ENCODE measurements around the gene EIF5AL1.
"Not testable (repeated sequence)": the region's sequence is repeated elsewhere in the genome, so short reads cannot be mapped to it uniquely, and the experiment has no call there.

Gene EIF5AL1

DNA sequence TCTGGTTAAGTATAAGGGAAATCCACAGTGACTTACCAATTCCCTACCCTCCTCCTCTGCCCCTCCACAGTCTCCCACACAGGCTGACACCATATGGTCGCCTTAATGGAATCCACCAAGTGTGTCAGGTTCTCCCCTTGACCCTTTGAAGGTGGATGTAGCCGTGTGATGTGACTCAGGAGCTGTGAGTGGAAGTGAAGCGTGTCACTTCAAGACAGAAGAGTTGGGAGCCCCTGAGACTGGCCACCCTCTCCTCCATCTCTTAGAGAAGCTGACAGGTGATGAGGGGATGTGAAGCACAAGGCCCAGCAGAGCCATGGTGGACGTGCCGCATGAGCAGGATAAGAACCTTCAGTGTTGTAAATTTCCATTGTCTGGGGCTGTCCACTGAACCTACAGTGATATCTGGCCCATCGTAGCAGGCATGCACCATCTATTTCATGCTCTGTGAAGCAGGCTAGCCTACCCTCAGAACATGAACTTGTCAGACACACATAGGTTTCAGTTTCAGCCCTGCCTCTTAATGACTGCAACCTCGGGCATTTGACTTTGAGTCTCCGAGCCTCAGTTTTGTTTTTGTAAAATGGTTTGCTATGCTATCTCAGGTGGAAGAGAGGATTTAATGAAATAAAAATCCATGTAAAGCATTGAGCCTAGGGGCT, 12.8 kb downstream of the EIF5AL1 start:
- not testable (repeated sequence) for H3K4me3 ChIP-seq (ENCODE audit: low read depth, low read length); DNase-seq (ENCODE audit: low read depth)

DNA sequence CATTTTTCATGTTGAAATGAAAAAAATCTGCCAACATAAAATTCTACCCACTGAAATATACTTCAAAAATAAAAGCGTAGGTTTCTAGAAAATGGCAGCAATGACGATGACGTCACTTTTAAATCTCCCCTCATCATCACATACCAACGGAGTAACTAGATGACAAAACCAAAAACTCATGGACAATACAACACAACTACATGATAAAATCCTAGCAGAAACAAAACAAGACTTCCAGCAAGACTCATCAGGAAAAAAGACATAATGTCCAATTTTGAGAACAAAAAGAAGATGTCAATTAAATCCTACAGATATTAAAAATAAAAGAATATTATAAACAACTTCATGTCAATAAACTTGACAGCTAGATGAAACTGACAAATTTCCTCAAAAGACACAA, 15.9 kb downstream of the EIF5AL1 start:
- H3K4me3 ChIP-seq (ENCODE audit: low read depth, low read length); DNase-seq (ENCODE audit: low read depth): not testable (repeated sequence)

DNA sequence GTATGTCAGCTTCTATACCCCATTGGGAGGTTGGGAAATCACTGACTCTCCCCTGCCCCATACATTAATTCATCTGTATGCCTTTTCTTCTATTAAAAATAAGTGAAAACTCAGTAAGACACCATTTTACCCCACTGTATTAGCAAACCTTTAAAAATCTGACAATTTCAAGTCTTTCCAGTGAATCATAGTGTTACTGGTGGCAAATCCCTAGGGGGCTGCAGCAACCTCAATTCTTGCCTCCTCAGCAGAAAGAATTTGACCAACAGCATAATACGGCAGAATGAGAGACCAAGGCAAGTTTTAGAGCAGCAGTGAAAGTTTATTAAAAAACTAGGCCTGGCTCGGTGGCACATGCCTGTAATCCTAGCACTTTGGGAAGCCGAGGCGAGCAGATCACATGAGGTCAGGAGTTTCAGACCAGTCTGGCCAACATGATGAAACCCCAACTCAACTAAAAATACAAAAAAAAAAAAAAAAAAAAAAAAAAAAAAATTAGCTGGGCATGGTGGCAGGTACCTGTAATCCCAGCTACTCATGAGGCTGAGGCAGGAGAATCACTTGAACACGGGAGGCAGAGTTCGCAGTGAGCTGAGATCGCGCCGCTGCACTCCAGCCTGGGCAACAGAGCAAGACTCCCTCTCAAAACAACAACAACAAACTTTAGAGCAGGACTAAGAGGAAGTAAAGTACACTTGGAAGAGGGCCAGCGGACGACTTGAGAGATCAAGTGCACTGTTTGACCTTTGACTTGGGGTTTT, 21.0 kb downstream of the EIF5AL1 start:
- not testable (repeated sequence) for H3K4me3 ChIP-seq (ENCODE audit: low read depth, low read length)
- peak; percentile 14 for DNase-seq (ENCODE audit: low read depth)

DNA sequence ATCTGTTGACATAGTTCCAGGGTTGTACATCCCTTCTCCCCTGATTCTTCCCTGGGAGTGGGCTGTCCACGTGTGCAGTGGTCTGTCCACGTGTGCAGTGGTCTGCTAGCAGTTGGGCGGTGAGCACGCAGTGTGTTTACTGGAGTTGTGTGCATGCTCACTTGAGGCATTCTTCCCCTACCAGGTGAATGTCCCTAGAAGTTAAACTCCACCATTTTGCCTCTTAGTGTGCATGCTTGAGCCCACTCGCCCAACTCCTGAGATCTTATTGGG, 21.5 kb downstream of the EIF5AL1 start:
- H3K4me3 ChIP-seq (ENCODE audit: low read depth, low read length); DNase-seq (ENCODE audit: low read depth): not testable (repeated sequence)

DNA sequence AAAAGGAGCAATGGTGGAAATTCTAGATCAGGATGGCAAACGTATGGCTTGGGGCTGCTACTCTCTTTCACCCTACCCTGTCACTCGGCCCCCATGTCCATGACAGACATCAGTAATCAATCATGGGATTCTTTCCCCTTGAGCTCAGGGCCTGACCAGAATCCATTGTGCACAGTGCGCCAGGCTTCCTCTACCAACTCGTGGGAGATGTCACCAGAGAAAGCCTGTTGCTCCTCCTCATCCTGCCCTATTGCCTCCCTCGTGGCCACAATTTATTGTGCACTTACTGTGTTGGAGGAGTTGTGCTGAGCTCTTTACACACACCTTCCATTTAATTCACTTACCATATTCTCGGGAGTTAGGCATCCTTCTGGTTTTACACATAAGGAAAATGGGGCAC, 26.0 kb downstream of the EIF5AL1 start:
- not testable (repeated sequence) for H3K4me3 ChIP-seq (ENCODE audit: low read depth, low read length); DNase-seq (ENCODE audit: low read depth)

DNA sequence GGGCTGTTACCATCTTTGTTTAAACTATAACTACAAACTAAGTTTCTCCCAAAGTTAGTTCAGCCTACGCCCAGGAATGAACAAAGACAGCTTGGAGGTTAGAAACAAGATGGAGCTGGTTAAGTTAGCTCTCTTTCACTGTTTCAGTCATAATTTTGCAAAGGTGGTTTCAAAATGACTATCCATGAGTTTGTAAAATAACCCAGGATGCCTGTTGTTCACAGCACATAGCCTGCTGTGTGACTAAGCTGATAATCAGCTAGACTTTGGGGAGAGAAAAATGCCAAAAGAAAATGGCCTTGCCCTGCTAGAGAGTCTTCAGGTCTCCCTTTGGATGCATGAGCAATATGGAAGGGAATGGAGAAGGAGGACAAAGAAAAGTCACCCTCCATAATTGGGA, 28.6 kb downstream of the EIF5AL1 start:
- not testable (repeated sequence) for H3K4me3 ChIP-seq (ENCODE audit: low read depth, low read length); DNase-seq (ENCODE audit: low read depth)

DNA sequence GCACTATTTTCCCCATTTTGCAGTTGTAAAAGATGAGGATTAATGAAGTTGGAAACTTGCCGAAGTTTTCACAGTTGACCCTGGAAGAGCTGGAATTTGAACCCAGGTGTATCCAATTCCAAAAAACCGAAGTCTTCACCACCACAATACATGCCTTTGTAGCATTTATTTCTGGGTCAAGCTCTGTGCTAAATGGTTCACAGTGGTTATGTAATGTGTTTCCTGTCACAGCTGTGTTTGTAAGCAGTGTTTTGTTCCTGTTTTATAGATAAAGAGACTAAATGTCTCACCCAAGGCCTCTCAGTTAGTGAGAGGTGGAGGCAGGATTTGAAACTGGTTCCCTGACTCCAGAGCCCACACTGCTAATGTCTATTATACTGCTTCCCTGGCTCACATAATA, 30.3 kb downstream of the EIF5AL1 start:
- no peak overlapping the region for H3K4me3 ChIP-seq (ENCODE audit: low read depth, low read length)
- no peak for DNase-seq (ENCODE audit: low read depth)
- TF ChIP-seq, protein P1, sequence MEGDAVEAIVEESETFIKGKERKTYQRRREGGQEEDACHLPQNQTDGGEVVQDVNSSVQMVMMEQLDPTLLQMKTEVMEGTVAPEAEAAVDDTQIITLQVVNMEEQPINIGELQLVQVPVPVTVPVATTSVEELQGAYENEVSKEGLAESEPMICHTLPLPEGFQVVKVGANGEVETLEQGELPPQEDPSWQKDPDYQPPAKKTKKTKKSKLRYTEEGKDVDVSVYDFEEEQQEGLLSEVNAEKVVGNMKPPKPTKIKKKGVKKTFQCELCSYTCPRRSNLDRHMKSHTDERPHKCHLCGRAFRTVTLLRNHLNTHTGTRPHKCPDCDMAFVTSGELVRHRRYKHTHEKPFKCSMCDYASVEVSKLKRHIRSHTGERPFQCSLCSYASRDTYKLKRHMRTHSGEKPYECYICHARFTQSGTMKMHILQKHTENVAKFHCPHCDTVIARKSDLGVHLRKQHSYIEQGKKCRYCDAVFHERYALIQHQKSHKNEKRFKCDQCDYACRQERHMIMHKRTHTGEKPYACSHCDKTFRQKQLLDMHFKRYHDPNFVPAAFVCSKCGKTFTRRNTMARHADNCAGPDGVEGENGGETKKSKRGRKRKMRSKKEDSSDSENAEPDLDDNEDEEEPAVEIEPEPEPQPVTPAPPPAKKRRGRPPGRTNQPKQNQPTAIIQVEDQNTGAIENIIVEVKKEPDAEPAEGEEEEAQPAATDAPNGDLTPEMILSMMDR (conservative IDR thresholded peaks at IDR 0.05; ENCODE audit: low read depth, low read length) = no peak

DNA sequence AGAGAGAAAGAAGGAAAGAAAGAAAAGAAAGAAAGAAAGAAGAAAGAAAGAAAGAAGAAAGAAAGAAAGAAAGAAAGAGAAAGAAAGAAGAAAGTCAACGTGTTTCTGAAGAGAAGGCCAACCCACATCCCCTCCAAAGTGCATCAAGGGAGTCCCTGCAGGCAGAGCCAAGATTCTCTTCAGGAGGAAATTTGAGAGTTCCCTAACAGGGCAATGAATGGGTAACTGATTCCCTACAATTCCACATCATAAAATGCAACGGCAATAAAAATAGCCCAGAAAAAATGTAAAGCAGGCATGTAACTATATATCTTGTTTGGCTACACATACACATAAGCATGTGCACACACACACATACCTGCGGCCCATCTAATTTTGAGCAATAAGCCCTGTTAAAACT, 32.1 kb downstream of the EIF5AL1 start:
- DNase-seq (ENCODE audit: low read depth); H3K4me3 ChIP-seq (ENCODE audit: low read depth, low read length): not testable (repeated sequence)

DNA sequence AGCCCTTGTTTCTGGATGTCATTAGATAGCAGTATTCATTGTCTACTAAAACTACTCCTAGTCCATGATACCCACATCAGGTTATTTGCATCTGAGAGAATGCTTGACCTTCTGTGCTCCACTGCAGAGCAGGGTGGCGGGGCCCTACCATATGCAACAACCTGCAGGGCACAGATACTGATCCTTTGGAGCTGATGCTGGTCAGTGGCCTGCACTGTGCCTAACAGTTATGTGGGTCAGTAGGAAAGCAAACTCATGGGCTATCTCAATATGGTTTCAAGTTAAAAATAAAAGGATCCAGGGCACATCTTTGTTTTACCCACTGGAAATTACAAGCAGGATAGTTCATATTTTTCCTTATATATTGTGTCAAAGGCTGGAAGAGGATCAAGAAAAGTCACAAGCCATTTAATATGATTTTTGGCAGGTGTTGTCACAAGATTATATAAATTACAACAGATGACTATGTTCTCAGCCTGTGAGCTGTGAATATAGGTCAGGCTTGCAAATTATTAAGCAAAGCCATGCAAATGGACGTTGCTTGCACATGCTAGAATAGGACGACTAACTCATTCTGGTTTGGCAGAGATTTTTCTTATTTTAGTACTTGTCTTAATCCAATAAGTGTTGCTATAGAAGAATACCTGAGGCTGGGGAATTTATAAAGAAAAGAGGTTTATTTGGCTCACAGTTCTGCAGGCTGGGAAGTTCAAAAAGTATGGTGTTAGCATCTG, 32.8 kb downstream of the EIF5AL1 start:
- H3K4me3 ChIP-seq (ENCODE audit: low read depth, low read length); DNase-seq (ENCODE audit: low read depth): not testable (repeated sequence)

DNA sequence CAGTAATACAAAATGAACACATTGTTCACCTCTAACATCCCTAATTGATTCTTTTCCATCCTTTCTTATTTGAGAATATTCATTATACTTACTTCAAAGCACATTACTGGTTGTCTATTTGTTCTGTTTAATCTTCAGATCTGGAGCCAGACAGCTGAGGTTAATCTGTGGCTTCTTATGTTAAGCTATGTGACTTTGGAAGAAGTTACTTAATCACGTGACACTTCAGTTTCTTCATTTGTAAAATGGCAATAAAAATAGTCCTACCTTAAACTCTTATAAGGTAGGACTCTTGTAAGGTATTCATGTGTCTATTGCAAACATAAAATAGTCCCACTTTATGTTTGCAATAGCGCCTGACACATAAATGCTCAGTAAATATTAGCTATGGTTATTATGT, 34.8 kb downstream of the EIF5AL1 start:
- not testable (repeated sequence) for DNase-seq (ENCODE audit: low read depth); H3K4me3 ChIP-seq (ENCODE audit: low read depth, low read length)

DNA sequence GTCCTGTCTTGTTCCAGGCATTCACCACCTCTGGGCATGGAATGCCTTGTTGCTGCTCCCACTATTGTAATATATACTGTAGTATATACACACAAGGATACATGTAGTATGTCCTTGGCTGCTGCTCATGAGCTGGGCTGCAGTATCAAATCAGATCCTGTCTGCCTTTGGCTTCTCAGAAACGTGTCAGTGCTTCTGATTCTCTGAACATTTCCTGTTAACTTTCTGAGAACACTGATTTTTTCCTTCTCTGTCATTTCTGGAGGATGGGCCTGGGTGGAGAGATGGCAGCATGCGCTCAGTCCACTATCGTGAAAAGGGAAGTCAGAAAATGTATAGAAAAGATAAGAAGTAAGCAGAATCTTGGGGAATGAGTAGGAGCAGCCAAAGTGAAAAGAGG, 35.6 kb downstream of the EIF5AL1 start:
- DNase-seq (ENCODE audit: low read depth) = no peak
- H3K4me3 ChIP-seq (ENCODE audit: low read depth, low read length) = no peak overlapping the region
- TF ChIP-seq, protein P1 (conservative IDR thresholded peaks at IDR 0.05; ENCODE audit: low read depth, low read length) = no peak

DNA sequence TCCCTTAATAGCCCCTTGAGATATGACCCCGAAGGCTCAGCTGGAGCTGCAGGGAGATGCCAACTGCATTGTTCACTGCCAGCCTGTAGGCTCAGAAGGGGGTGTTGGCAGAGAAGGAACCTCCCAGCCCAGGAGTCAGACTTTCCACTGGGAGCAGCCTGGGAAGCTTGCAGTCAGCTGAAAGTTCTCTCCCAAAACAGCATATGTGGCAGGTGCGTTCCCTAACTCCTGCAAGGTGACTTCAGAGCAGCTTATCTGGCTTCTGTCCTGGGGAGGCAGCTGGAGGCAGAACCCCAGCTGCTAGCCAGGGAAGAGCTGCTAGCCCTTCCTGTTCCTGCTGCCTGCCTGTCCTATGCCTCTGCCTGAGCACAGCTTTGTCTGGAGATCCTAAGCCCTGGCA, 39.8 kb downstream of the EIF5AL1 start:
- DNase-seq (ENCODE audit: low read depth) = no peak
- TF ChIP-seq, protein P1 (conservative IDR thresholded peaks at IDR 0.05; ENCODE audit: low read depth, low read length) = no peak
- H3K4me3 ChIP-seq (ENCODE audit: low read depth, low read length) = no peak overlapping the region
